Left lung (tissue), 10 donors: ENCODE results near the gene NHERF2. TPM values are rescaled to one million over a fixed set of nuclear protein-coding genes. Genes with fewer than 3 reads are reported as not detected.

Experiments used
- ATAC-seq: fragments of 200-7000 bp; cut with Tn5 transposase; one replicate; pipeline ENCODE4 v1.9.1; 2020; ENCODE audit warnings: moderate library complexity
- DNase-seq, 4 donors: peaks; one replicate each; pipeline ENCODE4 v3.0.0-alpha.2; 2013 to 2020
- H3K27ac ChIP-seq, 2 donors: fragments of 200-600 bp; sonication (generic) in 1 of 2; one replicate each; pipeline versions ENCODE4 v1.5.0 to v1.8.0; 2020 to 2021
- H3K27me3 ChIP-seq, 2 donors: fragments of 200-600 bp; sonication (generic) in 1 of 2; one replicate each; pipeline versions ENCODE4 v1.5.0 to v1.8.0; 2020 to 2021
- H3K36me3 ChIP-seq, 2 donors: fragments of 200-600 bp; sonication (generic) in 1 of 2; one replicate each; pipeline versions ENCODE4 v1.5.0 to v1.8.0; 2020 to 2021
- H3K4me1 ChIP-seq, 2 donors: fragments of 200-600 bp; one replicate each; pipeline ENCODE4 v1.8.0; 2021
- H3K4me3 ChIP-seq, 2 donors: fragments of 200-600 bp; sonication (generic) in 1 of 2; one replicate each; pipeline versions ENCODE4 v1.5.0 to v1.8.0; 2020 to 2021; ENCODE audit warnings: mild to moderate bottlenecking in 1 of 2
- H3K9me3 ChIP-seq, 2 donors: fragments of 200-600 bp; sonication (generic) in 1 of 2; one replicate each; pipeline versions ENCODE4 v1.5.0 to v1.8.0; 2020 to 2021
- intact Hi-C, 2 donors: fragments of 100-400 bp; cut with DNase I; formaldehyde crosslinking; loops; one replicate each; pipeline versions ENCODE4 v1.11.2 to v1.14.2; 2022
- polyA plus RNA-seq, 6 donors: library from polyadenylated mRNA; unstranded; fragments of 120-200 nt; gene quantifications; one replicate each; pipeline ENCODE4 v1.2.1, GENCODE V29; 2013; ENCODE audit not compliant: insufficient read length in 6 of 6
- total RNA-seq, 2 donors: library from RNA; stranded (reverse); fragmentation: NEBNext Ultra II Directional; extraction: Animal tissue kit (Norgen Biotek cat#: 25700); gene quantifications; one replicate each; pipeline ENCODE4 v1.2.1, GENCODE V29; 2021
- TF ChIP-seq, protein P1 (sequence below), 2 donors: fragments of 200-600 bp; sonication (generic) in 1 of 2; IDR thresholded peaks; one replicate each; pipeline versions ENCODE4 v1.5.0 to v1.8.0; 2021; ENCODE audit warnings: antibody characterized with exemption in 2 of 2
- donor health status: DM: no; HTN: yes; CAD: no.
- donor health status: DM: no; HTN: no; CAD: no.

The NHERF2 gene
- total and polyA plus RNA-seq, 8 donors: 68.1 to 349 (median 109) TPM

DNA sequence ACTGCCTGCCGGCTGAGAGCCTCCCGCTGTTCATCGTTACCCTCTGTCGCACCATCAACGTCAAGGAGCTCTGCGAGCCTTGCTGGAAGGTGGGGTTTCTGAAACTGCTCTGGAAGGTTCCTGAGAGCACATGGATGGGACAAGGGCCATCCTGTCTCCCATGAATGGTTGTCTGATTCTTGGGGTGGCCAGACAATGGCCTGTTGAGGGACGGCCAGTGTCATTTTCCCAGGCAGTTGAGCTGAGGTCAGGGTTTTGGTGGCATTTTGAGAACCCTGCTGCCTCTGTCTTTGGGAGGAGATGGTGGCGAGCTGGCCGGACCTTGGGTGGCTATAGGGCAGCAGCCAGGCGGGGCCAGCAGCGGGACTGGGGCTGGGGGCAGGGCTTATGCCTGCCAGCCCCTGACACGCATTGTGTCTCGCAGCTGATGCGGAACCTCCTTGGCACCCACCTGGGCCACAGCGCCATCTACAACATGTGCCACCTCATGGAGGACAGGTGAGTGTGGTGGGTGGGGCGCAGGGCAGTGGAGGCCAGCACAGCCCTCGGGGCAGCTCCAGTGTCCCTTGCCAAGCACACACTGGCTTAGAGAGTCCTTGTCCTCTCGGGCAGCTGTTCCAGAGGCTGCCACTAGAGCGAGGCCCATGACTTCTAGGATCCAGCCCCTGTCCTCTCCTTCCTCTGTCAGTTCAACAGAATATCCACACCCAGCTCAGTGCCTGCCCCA is 30.1 kb downstream of the NHERF2 start:
- Histone ChIP-seq H3K36me3 (peaks cover 0 to 98% of the 10 kb centered on the region in 2 donors), H3K9me3 (no peaks in the 10 kb centered on the region), H3K27ac (no peak overlapping the region), H3K27me3 (no peaks in the 10 kb centered on the region), H3K4me3 (no peak overlapping the region), H3K4me1 (no peaks in the 10 kb centered on the region)
- DNase-seq: no peak
- no peak for ATAC-seq
- TF ChIP-seq, protein P1, sequence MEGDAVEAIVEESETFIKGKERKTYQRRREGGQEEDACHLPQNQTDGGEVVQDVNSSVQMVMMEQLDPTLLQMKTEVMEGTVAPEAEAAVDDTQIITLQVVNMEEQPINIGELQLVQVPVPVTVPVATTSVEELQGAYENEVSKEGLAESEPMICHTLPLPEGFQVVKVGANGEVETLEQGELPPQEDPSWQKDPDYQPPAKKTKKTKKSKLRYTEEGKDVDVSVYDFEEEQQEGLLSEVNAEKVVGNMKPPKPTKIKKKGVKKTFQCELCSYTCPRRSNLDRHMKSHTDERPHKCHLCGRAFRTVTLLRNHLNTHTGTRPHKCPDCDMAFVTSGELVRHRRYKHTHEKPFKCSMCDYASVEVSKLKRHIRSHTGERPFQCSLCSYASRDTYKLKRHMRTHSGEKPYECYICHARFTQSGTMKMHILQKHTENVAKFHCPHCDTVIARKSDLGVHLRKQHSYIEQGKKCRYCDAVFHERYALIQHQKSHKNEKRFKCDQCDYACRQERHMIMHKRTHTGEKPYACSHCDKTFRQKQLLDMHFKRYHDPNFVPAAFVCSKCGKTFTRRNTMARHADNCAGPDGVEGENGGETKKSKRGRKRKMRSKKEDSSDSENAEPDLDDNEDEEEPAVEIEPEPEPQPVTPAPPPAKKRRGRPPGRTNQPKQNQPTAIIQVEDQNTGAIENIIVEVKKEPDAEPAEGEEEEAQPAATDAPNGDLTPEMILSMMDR (IDR thresholded peaks at IDR 0.05): no peak
- intact Hi-C loops: no loop called here

DNA sequence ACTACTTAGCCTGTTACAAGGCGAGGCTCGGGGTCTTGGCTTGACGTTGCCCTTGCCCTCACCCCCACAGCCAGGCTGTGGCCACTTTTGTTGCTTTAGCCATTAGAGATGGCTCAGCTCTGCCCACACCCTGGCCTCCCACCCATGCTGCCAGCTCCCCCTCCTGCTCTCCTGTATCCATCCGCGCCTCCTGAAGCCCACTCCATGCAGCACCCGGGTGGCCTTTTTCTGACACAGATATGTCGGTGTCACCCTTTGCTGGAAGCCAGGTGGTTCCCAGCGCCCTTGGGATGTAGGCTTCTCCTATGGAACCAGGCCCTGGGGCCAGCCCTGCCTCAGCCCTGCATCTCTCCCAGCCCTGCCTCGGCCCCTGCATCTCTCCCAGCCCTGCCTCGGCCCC is 30.7 kb downstream of the NHERF2 start:
- H3K9me3 ChIP-seq: no peaks in the 10 kb centered on the region
- H3K27me3 ChIP-seq: no peaks in the 10 kb centered on the region
- TF ChIP-seq, protein P1 (IDR thresholded peaks at IDR 0.05): no peak
- intact Hi-C loops: no loop called here
- no peak for DNase-seq
- ATAC-seq: no peak
- H3K4me1 ChIP-seq: no peaks in the 10 kb centered on the region
- peaks cover 0 to 98% of the 10 kb centered on the region in 2 donors for H3K36me3 ChIP-seq
- no peak overlapping the region for H3K4me3 ChIP-seq
- H3K27ac ChIP-seq: no peak overlapping the region

DNA sequence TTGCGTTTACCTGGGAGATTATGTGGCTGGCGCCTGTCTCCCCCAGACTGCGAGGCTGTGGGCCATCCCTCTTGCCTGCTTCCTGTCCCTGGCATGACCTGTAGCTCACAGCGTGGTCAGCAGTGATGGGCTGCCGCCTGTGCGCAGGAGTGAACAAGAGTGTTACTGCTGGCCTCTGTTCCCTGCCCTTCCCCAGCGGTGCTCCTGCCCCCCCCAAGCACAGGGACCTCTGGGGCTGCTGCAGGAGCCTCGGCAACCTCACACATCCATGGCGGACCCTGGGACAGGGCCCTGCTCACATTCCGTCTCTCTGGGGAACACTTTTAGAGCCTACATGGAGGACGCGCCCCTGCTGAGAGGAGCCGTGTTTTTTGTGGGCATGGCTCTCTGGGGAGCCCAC is 31.7 kb downstream of the NHERF2 start:
- no peak for ATAC-seq
- intact Hi-C loops: no loop called here
- H3K27me3 ChIP-seq: no peaks in the 10 kb centered on the region
- TF ChIP-seq, protein P1 (IDR thresholded peaks at IDR 0.05): no peak
- no peak for DNase-seq
- no peaks in the 10 kb centered on the region for H3K4me1 ChIP-seq
- H3K36me3 ChIP-seq: peaks cover 0 to 98% of the 10 kb centered on the region in 2 donors
- H3K4me3 ChIP-seq: no peak overlapping the region
- H3K27ac ChIP-seq: no peak overlapping the region
- no peaks in the 10 kb centered on the region for H3K9me3 ChIP-seq

DNA sequence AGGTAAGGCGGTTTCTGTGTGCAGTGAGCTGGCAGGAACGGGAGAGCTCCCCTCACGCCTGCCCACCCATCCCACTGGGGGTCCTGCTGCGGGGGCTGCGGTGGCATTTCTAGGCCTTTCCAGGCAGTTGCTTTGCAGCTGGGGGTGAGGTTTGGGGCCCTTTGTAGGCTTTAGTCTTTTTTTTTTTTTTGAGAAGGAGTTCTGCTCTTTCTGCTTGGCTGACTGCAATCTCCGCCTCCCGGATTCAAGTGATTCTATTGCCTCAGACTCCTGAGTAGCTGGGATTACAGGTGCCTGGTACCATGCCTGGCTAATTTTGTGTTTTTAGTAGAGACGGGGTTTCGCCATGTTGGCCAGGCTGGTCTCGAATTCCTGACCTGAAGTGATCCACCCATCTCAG is 32.2 kb downstream of the NHERF2 start:
- TF ChIP-seq, protein P1 (IDR thresholded peaks at IDR 0.05): no peak
- H3K9me3 ChIP-seq: no peaks in the 10 kb centered on the region
- DNase-seq (no peak), ATAC-seq (no peak)
- intact Hi-C loops: no loop called here
- no peaks in the 10 kb centered on the region for H3K27me3 ChIP-seq
- H3K27ac ChIP-seq: no peak overlapping the region
- H3K4me1 ChIP-seq: no peaks in the 10 kb centered on the region
- peaks cover 0 to 98% of the 10 kb centered on the region in 2 donors for H3K36me3 ChIP-seq
- no peak overlapping the region for H3K4me3 ChIP-seq

DNA sequence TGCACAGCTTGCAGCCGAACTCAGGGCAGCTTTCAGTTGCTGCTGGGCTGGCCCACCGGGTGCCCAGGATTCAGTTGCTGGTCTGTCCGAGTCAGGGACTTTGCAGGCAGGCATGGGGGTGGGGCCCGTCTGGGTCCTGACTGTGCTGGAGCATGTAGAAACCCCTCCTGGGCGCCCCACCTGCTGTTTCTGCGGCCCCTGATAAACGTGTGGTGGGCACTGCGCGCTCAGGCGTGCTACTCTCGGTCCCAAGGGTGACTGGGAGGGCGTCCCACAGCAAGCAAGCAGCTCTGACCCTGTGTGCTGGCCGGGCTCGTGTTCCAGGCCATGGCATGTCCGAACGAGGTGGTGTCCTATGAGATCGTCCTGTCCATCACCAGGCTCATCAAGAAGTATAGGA is 33.6 kb downstream of the NHERF2 start:
- DNase-seq (no peak), ATAC-seq (no peak)
- Histone ChIP-seq H3K4me1 (no peaks in the 10 kb centered on the region), H3K27ac (no peak overlapping the region), H3K27me3 (no peaks in the 10 kb centered on the region), H3K9me3 (no peaks in the 10 kb centered on the region), H3K4me3 (no peak overlapping the region), H3K36me3 (peaks cover 0 to 98% of the 10 kb centered on the region in 2 donors)
- intact Hi-C loops: no loop called here
- TF ChIP-seq, protein P1 (IDR thresholded peaks at IDR 0.05): no peak
